Inflammatory macrophage (primary cell): Measurements from ENCODE around the gene UTRN.

Experiments
- DNase-seq, 2 donors: peaks; one replicate each; pipeline ENCODE4 v3.0.0-alpha.2; 2020 to 2022
- total RNA-seq, 18 experiments: gene quantifications; one replicate each; lab custom pipeline; 2026; ENCODE audit warnings: mixed read lengths in 6 of 18, inconsistent platforms in 2 of 18; lab: John Stamatoyannopoulos, UW

Gene UTRN
- 101 to 553 (median 315) reads per million in 18 experiments for total RNA-seq

GRCh38 chr6:144284783-144285547 is at the start of gene UTRN:
Gene UTRN (plus strand): TSS chr6:144285335. CDS start chr6:144291829, 6,494 bp downstream.
- peak; percentile 74 to 87 for DNase-seq

GRCh38 chr6:144244688-144245087 is 40.4 kb upstream of the UTRN start:
- no peak for DNase-seq

- DNase-seq, result no peak
Observed at GRCh38 chr6:144246988-144247387, 38.1 kb upstream of the UTRN start.

- DNase-seq, result no peak
Observed at GRCh38 chr6:144248003-144248402, 37.1 kb upstream of the UTRN start.

GRCh38 chr6:144248476-144249301 is 36.4 kb upstream of the UTRN start:
- DNase-seq, result no peak

- no peak for DNase-seq
Observed at GRCh38 chr6:144250276-144250675, 34.9 kb upstream of the UTRN start.

GRCh38 chr6:144252259-144252658 is 32.9 kb upstream of the UTRN start:
- DNase-seq, result peak; percentile 31 to 65

GRCh38 chr6:144259986-144260385 is 25.1 kb upstream of the UTRN start:
- DNase-seq, result no peak

- DNase-seq, result no peak
Observed at GRCh38 chr6:144262470-144263369, 22.4 kb upstream of the UTRN start.

GRCh38 chr6:144263786-144264185 is 21.3 kb upstream of the UTRN start:
- DNase-seq, result no peak

- DNase-seq, result no peak
Observed at GRCh38 chr6:144264270-144265060, 20.7 kb upstream of the UTRN start.

GRCh38 chr6:144265061-144265357 is 20.1 kb upstream of the UTRN start:
- no peak for DNase-seq

- peak; percentile 77 to 81 for DNase-seq
Observed at GRCh38 chr6:144265390-144265789, 19.7 kb upstream of the UTRN start.

GRCh38 chr6:144266091-144266649 is 19.0 kb upstream of the UTRN start:
- DNase-seq, result no peak

- no peak for DNase-seq
Observed at GRCh38 chr6:144268794-144269349, 16.3 kb upstream of the UTRN start.

- no peak for DNase-seq
Observed at GRCh38 chr6:144277174-144277573, 8.0 kb upstream of the UTRN start.

- no peak for DNase-seq
Observed at GRCh38 chr6:144277605-144278227, 7.4 kb upstream of the UTRN start.

GRCh38 chr6:144278659-144279314 is 6.3 kb upstream of the UTRN start:
- no peak for DNase-seq

- DNase-seq, result no peak
Observed at GRCh38 chr6:144279484-144280150, 5.5 kb upstream of the UTRN start.
